ENCODE measurements around the gene MS4A15.
"Not testable (repeated sequence)": the region's sequence is repeated elsewhere in the genome, so short reads cannot be mapped to it uniquely, and the experiment has no call there.

MS4A15 gene, protein sequence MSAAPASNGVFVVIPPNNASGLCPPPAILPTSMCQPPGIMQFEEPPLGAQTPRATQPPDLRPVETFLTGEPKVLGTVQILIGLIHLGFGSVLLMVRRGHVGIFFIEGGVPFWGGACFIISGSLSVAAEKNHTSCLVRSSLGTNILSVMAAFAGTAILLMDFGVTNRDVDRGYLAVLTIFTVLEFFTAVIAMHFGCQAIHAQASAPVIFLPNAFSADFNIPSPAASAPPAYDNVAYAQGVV

DNA sequence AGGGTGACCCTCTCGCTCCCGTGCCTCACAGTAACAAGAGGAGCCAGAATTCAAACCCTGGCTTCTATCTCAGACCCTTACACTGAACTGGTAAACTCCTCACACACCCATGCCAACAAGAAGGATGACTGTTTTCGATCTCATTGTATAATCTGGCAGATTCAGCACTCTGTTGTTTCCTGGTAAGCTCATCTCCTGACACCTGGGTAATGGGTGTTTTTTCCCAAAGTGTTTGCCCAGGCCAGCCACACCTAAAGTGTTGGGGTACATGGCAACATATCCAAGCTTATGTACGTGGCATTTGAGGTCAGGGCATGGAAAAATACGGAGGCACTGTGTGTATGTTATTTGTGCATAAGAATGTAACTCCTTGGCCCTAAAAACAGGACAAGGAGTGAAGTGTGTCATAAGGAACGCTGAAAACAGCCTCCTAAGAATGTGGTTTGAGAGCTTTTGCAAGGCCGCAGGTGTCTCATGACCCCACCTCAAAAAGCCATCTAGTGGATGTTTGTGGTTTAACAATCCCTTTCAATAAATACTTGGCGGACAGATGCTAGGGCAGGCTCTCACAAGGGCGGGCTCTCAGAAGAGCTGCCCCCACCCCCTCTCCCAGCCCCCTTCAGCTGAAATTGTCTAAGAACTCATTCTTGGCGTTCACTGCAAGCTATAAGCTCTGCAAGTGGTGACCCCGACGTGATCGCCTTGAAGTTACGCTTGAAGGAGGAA lies at the start of gene MS4A15:
TSS of gene MS4A15 (plus strand) at position 561 of the 726 bp plus-strand sequence. CDS start 6,867 bp downstream, outside the sequence.
- no peak for DNase-seq

DNA sequence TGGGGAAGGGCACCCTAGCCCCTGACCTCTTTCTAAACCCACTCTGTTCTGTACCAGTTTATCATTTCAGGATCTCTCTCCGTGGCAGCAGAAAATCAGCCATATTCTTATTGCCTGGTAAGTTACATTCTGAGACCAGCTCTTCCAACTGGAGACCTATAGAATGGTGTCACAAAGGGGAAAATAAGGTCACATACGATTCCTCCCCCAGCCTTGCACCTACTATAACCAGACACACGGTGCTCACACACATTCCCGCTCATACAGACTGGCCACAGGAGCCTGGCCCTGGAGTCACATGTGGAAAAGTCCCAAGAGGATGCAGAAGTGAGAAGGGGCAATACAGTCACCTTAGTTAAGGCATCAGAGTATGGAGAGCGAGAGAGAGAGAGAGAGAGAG lies 49.7 kb upstream of the MS4A15 start:
- no peak for DNase-seq

GRCh38 chr11:60710482-60710881 lies 46.2 kb upstream of the MS4A15 start:
- DNase-seq = no peak

- DNase-seq = no peak
Observed at GRCh38 chr11:60711276-60711675, 45.4 kb upstream of the MS4A15 start.

GRCh38 chr11:60713423-60713822 lies 43.2 kb upstream of the MS4A15 start:
- DNase-seq = not testable (repeated sequence)

- no peak for DNase-seq
Observed at GRCh38 chr11:60717956-60718355, 38.7 kb upstream of the MS4A15 start.

GRCh38 chr11:60718524-60719316 lies 37.9 kb upstream of the MS4A15 start:
- no peak for DNase-seq

DNA sequence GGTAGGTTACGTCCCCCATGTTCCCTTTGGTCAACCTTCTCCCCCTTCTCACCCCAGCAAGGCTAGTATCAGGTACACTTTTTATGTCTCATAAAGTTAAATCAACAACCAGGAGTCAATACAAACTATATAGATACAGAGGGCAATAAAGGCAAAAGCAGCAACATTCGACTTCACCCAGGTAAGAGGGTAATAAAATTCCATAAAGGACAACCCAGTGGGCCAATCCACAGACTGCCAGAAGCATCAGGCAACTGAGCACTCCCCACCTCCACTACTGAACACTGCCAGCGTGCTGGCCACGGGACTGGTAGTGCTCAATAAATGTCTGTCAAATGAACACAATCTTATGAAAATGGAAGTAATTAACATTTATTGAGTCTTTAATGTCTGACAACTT lies 37.3 kb upstream of the MS4A15 start:
- no peak for DNase-seq

- no peak for DNase-seq
Observed at GRCh38 chr11:60720460-60720859, 36.2 kb upstream of the MS4A15 start.

GRCh38 chr11:60724420-60724819 lies 32.2 kb upstream of the MS4A15 start, which contains the start of gene MS4A18:
MS4A18 (plus strand) TSS chr11:60724720.
- no peak for DNase-seq

DNA sequence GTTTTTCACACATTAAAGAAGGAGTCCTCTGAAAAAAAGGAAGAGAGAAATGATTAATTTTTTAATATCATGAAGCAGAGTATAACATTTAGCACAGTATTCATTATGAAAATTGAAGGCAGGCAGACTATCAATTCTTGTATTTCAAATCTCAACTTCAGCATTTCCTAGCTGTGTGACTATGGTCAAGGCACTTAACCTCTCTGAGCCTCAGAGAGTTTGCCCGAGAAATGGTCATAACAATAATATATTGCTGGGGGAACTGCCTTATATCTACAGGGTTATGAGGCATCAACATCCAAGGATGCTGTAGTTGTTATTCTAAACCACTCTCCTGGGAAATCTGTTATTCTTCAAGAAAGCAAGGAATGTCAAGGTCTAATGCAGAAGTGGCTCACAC lies 31.1 kb upstream of the MS4A15 start:
- no peak for DNase-seq

DNA sequence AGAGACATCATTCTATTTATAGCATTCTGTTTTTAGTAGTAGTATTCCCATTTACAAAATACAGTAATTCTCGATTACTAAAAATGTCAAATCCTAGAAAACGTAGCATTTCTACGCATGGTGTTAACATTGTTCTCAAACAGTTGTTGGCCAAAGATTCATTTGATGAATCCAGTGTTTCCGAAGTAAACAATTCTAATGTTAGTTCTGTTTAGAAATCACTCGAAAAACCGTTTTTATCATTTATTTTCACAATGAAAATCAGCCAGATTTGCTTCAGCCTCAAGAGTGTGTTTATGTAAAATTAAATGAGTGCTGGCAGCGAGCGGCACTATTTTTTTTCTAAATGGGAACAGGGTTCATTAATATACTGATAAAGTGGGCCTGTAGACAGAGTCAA lies 25.1 kb upstream of the MS4A15 start:
- no peak for DNase-seq

- DNase-seq = no peak
Observed at GRCh38 chr11:60734279-60734678, 22.4 kb upstream of the MS4A15 start.

DNA sequence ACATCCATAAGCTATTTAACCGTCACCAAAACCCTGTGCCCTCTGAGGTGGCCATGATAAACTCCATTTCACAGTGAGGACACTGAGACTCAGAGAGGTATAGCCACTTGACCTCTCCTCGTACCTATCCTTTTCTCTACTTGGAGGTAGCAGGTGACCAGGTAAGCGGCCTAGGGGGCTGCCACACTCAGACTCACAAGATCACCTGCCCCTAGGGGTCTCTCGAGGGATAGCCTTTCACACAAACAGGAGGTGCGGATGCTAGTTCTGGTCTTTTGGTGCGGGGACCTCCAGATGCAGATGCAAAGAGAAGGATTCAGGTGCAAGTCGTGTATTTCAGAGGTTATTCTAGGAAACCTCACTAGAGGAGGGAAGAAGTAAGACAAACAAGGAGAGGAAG lies 17.6 kb upstream of the MS4A15 start:
- DNase-seq = no peak

DNA sequence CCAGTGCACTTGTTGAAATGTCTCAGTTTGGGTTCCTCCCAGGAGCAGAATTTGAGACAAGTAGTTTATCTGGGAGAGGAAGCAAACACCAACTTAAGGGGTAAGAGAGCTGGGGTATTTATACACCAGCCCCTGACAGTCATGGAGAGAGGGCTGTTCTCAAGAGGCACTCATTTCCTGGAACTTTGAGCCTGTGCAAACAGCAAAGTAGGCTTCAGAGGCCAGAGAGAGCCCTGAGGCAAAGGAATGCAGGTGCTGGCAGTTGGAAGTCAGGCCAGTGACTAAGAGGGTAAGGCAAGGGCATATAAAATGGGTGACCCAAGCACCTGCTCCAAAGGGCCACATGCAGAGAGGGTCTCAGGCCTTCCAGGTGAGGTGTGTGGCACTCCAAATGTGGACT lies 16.1 kb upstream of the MS4A15 start:
- no peak for DNase-seq

DNA sequence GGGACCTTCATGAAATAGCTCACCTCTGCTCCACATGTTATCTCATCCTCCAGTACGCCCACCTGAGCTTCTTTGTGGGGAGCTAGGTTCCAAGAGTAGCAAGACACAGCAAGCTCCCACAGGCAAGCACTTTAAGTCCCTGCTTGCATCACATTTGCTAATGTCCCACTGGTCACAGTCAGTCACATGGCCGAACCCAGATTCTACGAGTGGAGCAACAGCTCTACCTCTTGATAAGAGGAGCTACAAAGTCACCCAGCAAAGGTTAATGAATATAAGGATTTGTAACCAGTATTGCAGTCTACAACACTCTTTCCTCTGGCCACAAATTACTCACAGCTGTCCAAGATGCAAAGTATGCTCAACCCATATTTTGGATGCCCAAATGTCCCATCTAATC lies 15.2 kb upstream of the MS4A15 start:
- no peak for DNase-seq

- DNase-seq = no peak
Observed at GRCh38 chr11:60743058-60743457, 13.6 kb upstream of the MS4A15 start.

DNA sequence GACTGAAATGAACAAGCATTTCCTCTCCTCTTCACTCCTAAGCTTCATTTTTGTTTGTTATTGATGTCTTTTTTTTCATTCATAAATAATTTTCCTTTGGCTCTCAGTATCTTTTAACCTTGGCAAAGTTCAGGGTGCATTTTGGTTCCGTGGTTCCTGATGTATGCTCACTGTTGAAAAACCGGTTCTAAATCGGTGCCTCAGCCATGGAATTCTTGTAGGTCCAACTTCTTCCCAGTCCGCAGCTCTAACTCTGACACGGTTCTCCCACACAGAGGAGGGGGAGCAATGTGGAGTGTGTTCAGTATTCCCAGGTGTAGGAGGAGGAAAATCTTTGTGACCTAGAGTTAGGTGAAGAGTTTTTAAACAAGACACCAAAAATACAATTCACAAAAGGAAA lies 12.6 kb upstream of the MS4A15 start:
- no peak for DNase-seq

GRCh38 chr11:60747359-60747873 lies 9.3 kb upstream of the MS4A15 start:
- no peak for DNase-seq

GRCh38 chr11:60748225-60748624 lies 8.4 kb upstream of the MS4A15 start:
- DNase-seq = no peak

DNA sequence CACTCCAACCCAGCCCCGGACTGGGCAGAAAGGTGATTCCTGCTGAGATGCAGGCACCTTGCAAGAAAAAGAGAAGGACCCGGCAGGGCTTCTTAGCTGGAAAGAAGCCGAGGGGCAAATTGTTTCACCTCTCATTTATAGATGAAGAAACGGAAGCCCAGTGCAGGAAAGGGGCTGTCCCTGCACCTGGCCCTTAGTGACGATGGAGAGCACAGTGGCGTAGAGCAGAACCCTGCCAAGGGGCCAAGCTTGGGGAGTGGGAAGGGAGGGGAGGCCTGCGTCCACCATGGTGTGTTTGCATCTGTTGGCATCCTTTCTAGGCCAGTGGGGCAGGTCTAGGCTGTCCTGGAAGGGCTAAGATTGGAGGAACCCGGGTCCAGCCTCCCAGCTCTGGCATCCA lies 7.8 kb upstream of the MS4A15 start:
- no peak for DNase-seq

GRCh38 chr11:60750911-60751310 lies 5.8 kb upstream of the MS4A15 start:
- DNase-seq = no peak

- no peak for DNase-seq
Observed at GRCh38 chr11:60753309-60753708, 3.4 kb upstream of the MS4A15 start.

DNA sequence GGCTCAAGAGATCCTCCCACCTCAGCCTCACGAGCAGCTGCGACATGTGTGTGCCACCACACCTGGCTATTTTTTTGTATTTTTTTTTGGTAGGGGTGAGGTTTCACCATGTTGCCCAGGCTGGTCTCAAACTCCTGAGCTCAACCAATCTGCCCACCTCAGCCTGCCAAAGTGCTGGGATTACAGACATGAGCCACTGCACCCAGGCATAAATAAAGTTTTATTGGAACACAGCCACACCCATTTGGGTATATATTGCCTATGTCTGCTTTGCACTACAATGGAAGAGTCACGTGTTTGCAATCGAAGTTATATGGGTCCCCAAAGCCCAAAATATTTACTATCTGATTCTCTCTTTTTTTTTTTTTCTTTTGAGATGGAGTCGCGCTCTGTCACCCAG lies 1.8 kb upstream of the MS4A15 start:
- no peak for DNase-seq
